Neuronal stem cell (in vitro differentiated cells): ENCODE results near the gene LRRC75A.
"Not testable (repeated sequence)": the region's sequence is repeated elsewhere in the genome, so short reads cannot be mapped to it uniquely, and the experiment has no call there.

Experiments
- DNase-seq: peaks from one replicate; pipeline ENCODE4 v3.0.0-alpha.2; 2013; ENCODE audit warnings: low spot score
- H2AFZ ChIP-seq: one replicate; pipeline ENCODE4 v1.6.1; 2013; ENCODE audit warnings: mild to moderate bottlenecking, low read length, inconsistent platforms
- H2AK5ac ChIP-seq: 2 replicates; pipeline ENCODE4 v1.6.1; 2013; ENCODE audit warnings: low read depth, mild to moderate bottlenecking, inconsistent platforms, low read length, moderate library complexity, mixed read lengths
- H2BK120ac ChIP-seq: 2 replicates; pipeline ENCODE4 v1.6.1; 2013; ENCODE audit warnings: low read depth, mild to moderate bottlenecking, inconsistent platforms, low read length, moderate library complexity, mixed read lengths
- H2BK12ac ChIP-seq: one replicate; pipeline ENCODE4 v1.6.1; 2013; ENCODE audit warnings: low read length, inconsistent platforms
- H2BK15ac ChIP-seq: 2 replicates; pipeline ENCODE4 v1.6.1; 2013; ENCODE audit warnings: mild to moderate bottlenecking, low read length, inconsistent platforms, mixed read lengths
- H2BK5ac ChIP-seq: one replicate; pipeline ENCODE4 v1.6.1; 2013; ENCODE audit warnings: inconsistent platforms, mild to moderate bottlenecking, low read length, moderate library complexity
- H3K14ac ChIP-seq: one replicate; pipeline ENCODE4 v1.6.1; 2013; ENCODE audit warnings: low read length, inconsistent platforms
- H3K18ac ChIP-seq: 2 replicates; pipeline ENCODE4 v1.6.1; 2013; ENCODE audit warnings: low read length, inconsistent platforms
- H3K23ac ChIP-seq: 2 replicates; pipeline ENCODE4 v1.6.1; 2013; ENCODE audit warnings: low read depth, mild to moderate bottlenecking, mixed read lengths, low read length, inconsistent platforms; ENCODE audit not compliant: poor library complexity
- H3K27ac ChIP-seq: replicated peaks from 3 replicates; pipeline ENCODE4 v1.5.1; 2013; ENCODE audit warnings: low read length, inconsistent platforms
- H3K27me3 ChIP-seq, 3 experiments: 2 replicates each; pipeline ENCODE4 v1.6.1; 2013; ENCODE audit warnings: low read length in 3 of 3, mild to moderate bottlenecking in 2 of 3, inconsistent platforms in 1 of 3, low read depth in 1 of 3, mixed read lengths in 1 of 3, moderate library complexity in 1 of 3; ENCODE audit not compliant: control insufficient read depth in 3 of 3, insufficient read depth in 3 of 3
- H3K36me3 ChIP-seq, 2 donors: replicated peaks in 1 of 2; 2 replicates each; pipeline ENCODE4 v1.6.1; 2013; ENCODE audit warnings: low read length in 2 of 2; ENCODE audit not compliant: control insufficient read depth in 2 of 2, insufficient read depth in 2 of 2
- H3K4ac ChIP-seq: 2 replicates; pipeline ENCODE4 v1.6.1; 2013; ENCODE audit warnings: inconsistent platforms, mild to moderate bottlenecking, low read length, moderate library complexity
- H3K4me1 ChIP-seq, 2 donors: 1 replicate in 1 of 2; 2 replicates in 1 of 2; pipeline ENCODE4 v1.6.1; 2013; ENCODE audit warnings: low read length in 2 of 2, low read depth in 1 of 2; ENCODE audit not compliant: control insufficient read depth in 2 of 2, insufficient read depth in 1 of 2
- H3K4me2 ChIP-seq: one replicate; pipeline ENCODE4 v1.6.1; 2013; ENCODE audit warnings: mild to moderate bottlenecking, low read length, inconsistent platforms; ENCODE audit not compliant: insufficient read depth, poor library complexity, severe bottlenecking
- H3K4me3 ChIP-seq, 2 donors: 2 replicates each; pipeline ENCODE4 v1.5.1; 2013; ENCODE audit warnings: low read length in 2 of 2, mild to moderate bottlenecking in 2 of 2, inconsistent platforms in 1 of 2, moderate library complexity in 1 of 2
- H3K79me1 ChIP-seq: one replicate; pipeline ENCODE4 v1.6.1; 2013; ENCODE audit warnings: low read depth, mild to moderate bottlenecking, inconsistent platforms, low read length, moderate library complexity
- H3K9ac ChIP-seq: one replicate; pipeline ENCODE4 v1.6.1; 2013; ENCODE audit warnings: mild to moderate bottlenecking, low read depth, low read length, inconsistent platforms; ENCODE audit not compliant: poor library complexity
- H3K9me3 ChIP-seq, 2 donors: replicated peaks in 1 of 2; 2 replicates each; pipeline versions ENCODE3 to v1.6.1; 2013; ENCODE audit warnings: low read length in 2 of 2, mild to moderate bottlenecking in 2 of 2, inconsistent platforms in 1 of 2, low read depth in 1 of 2, mixed read lengths in 1 of 2, moderate library complexity in 1 of 2; ENCODE audit not compliant: control insufficient read depth in 2 of 2, insufficient read depth in 1 of 2
- H4K8ac ChIP-seq: one replicate; pipeline ENCODE4 v1.6.1; 2013; ENCODE audit warnings: low read depth, mild to moderate bottlenecking, inconsistent platforms, low read length, moderate library complexity
- H4K91ac ChIP-seq: one replicate; pipeline ENCODE4 v1.6.1; 2013; ENCODE audit warnings: low read length, low read depth, mild to moderate bottlenecking, inconsistent platforms; ENCODE audit not compliant: poor library complexity
- WGBS, 2 donors: extraction: QIAGEN DNeasy Blood & Tissue Kit; methylation state at CpG; one replicate each; pipeline ENCODE4 v1.1.7; 2013; ENCODE audit warnings: missing lambda C conversion rate in 2 of 2, mixed read lengths in 1 of 2; ENCODE audit not compliant: insufficient read length in 2 of 2, insufficient replicate concordance in 1 of 2; ENCODE audit errors: extremely low coverage in 2 of 2; 5-methylcytosine and 5-hydroxymethylcytosine counted together

Gene LRRC75A

GRCh38 chr17:16398270-16399267 is 93.4 kb downstream of the LRRC75A start:
- Histone ChIP-seq H3K27me3 (no peaks in the 10 kb centered on the region), H3K4me1 (no peaks in the 10 kb centered on the region), H2AK5ac (no peak overlapping the region), H2AFZ (no peak overlapping the region), H2BK120ac (no peak overlapping the region), H4K8ac (no peak overlapping the region), H3K9me3 (no peaks in the 10 kb centered on the region), H4K91ac (no peak overlapping the region), H3K36me3 (no peaks in the 10 kb centered on the region), H3K4me3 (no peak overlapping the region), H3K23ac (no peak overlapping the region), H3K14ac (no peak overlapping the region), H3K4me2 (no peak overlapping the region), H3K79me1 (no peaks in the 10 kb centered on the region), H2BK12ac (no peak overlapping the region), H3K4ac (no peak overlapping the region), H3K18ac (no peak overlapping the region), H2BK15ac (no peak overlapping the region), H3K27ac (no peak overlapping the region), H2BK5ac (no peak overlapping the region), H3K9ac (no peak overlapping the region)
- WGBS, 2 donors: no CpG with 5 or more reads among the region's 9 CpGs
- no peak for DNase-seq

GRCh38 chr17:16396693-16397092 is 95.3 kb downstream of the LRRC75A start:
- not testable (repeated sequence) for H3K79me1 ChIP-seq, H4K91ac ChIP-seq, H3K9me3 ChIP-seq, H3K27ac ChIP-seq, H4K8ac ChIP-seq, H3K4me2 ChIP-seq, H2BK12ac ChIP-seq, H3K14ac ChIP-seq, H3K23ac ChIP-seq, H3K4me3 ChIP-seq, H3K27me3 ChIP-seq, DNase-seq, H2BK5ac ChIP-seq, H2BK15ac ChIP-seq, H3K18ac ChIP-seq, H3K9ac ChIP-seq, H3K4ac ChIP-seq, H2AK5ac ChIP-seq, H2BK120ac ChIP-seq, H3K36me3 ChIP-seq, H3K4me1 ChIP-seq
- no CpG with 5 or more reads among the region's 2 CpGs for WGBS, 2 donors
- H2AFZ ChIP-seq: peak overlapping the region; percentile 1

DNA sequence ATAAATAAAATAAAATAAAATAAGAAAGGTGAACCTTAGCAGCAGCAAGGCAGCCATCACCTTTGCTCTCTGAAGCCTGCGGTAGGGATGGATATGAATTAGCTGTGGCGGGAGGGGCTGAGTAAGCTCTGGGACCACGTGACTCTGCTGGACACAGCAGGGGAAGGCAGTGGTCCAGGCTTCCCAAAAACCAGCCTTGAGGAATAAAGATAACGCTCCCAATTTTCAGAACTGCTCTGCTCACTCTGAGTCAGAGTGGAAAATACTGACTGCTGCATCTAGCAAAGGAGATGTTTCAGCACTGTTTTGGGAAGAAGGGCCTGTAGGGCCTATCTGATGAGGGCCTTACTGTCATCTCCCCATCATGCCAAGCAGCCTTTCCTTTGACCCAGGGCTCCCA is 96.1 kb downstream of the LRRC75A start:
- not testable (repeated sequence) for H3K4me2 ChIP-seq, DNase-seq, H3K14ac ChIP-seq, H3K9me3 ChIP-seq, H2BK12ac ChIP-seq, H3K79me1 ChIP-seq, H4K8ac ChIP-seq, H4K91ac ChIP-seq, H3K9ac ChIP-seq, H2AK5ac ChIP-seq, H3K27me3 ChIP-seq, H3K36me3 ChIP-seq, H3K4me1 ChIP-seq, H3K23ac ChIP-seq, H3K18ac ChIP-seq, H3K4me3 ChIP-seq, H2BK15ac ChIP-seq, H2BK120ac ChIP-seq, H3K4ac ChIP-seq, H2BK5ac ChIP-seq, H3K27ac ChIP-seq
- peak overlapping the region; percentile 45 for H2AFZ ChIP-seq
- no CpG with 5 or more reads among the region's 4 CpGs for WGBS, 2 donors

GRCh38 chr17:16392491-16392890 is 99.5 kb downstream of the LRRC75A start:
- not testable (repeated sequence) for H3K4me3 ChIP-seq, H2AFZ ChIP-seq, H3K27ac ChIP-seq, H3K9ac ChIP-seq, H2AK5ac ChIP-seq, H3K4me2 ChIP-seq, H2BK12ac ChIP-seq, H3K36me3 ChIP-seq, H3K4me1 ChIP-seq, H3K9me3 ChIP-seq, H2BK5ac ChIP-seq, H3K4ac ChIP-seq, H2BK120ac ChIP-seq, H3K27me3 ChIP-seq, H3K18ac ChIP-seq, H3K14ac ChIP-seq, DNase-seq, H3K23ac ChIP-seq, H2BK15ac ChIP-seq, H3K79me1 ChIP-seq, H4K8ac ChIP-seq, H4K91ac ChIP-seq
- no CpG with 5 or more reads among the region's 11 CpGs for WGBS, 2 donors
